Hepatocyte (in vitro differentiated cells): ENCODE data around the gene FLG.

Source experiments
- CTCF ChIP-seq: fragments of 200-600 bp; sonication (generic); IDR thresholded peaks from 2 replicates; pipeline ENCODE4 v1.5.1; 2016; ENCODE audit warnings: antibody characterized with exemption, mild to moderate bottlenecking; ENCODE audit not compliant: poor library complexity
- EZH2 ChIP-seq: fragments of 200-600 bp; sonication (generic); IDR thresholded peaks from 2 replicates; pipeline ENCODE4 v1.6.1; 2016; ENCODE audit warnings: antibody characterized with exemption, mild to moderate bottlenecking, borderline replicate concordance

GRCh38 chr1:152313970-152314369 lies 11.1 kb downstream of the FLG start:
- TF ChIP-seq EZH2 (no peak), CTCF (no peak)
